NCI-H1092 (cell line): ENCODE results near the gene ABCA5.
"Not testable (repeated sequence)": the region's sequence is repeated elsewhere in the genome, so short reads cannot be mapped to it uniquely, and the experiment has no call there.

Source experiments
- DNase-seq: peaks from one replicate; lab custom pipeline; 2025; lab: John Stamatoyannopoulos, UW

ABCA5 gene

DNA sequence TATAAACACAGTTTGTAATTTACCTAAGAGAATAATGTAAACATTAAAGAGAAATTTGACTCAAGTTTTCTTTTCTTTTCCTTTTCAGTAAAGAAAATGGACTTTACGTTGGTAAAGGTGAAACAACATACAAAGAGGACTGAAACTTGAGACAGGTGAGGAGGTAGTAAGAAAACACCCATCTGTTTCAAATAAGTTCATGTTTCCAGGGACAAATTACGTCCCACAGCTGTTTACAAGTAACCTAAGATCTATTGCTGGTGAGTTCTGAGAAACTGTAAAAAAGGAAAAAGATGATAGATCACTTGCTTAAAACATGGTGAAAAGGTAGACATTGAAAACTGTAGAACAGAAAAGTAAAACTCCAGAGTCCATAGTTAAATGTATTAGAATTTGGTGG, 4.8 kb upstream of the ABCA5 start:
- DNase-seq = no peak

DNA sequence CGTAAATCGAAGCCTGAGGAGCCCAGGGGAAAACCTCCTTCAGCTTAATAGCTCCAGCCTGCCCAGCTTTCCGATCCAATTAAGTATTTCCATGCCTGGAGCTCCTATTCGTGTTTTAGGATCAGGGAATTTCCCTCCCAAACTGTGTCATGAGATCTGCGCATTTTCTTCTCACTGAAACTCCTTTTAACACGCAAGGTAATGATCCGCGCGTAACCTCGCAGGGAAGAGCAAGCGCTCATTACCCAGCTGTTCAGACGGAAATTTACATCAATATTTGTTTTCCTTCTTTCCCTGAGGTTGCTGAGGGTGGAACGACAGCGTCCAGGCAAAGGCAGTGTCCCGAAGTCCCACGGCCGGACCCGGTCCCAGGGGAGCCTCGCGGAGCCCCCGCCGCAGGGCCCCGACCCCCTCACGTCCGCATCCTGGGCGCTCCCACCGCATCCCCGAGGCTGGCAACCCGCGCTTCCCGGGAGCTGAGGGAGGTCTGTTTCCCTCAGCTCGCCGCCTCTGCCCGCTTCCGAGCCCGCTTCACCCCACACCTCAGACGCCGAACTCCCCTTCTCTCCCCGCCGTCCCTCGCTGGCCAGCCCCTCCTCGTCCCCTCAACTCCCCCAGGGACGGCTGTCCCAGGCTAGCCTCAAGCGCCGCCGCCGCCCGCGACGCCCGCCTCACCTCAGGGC, 415 bp downstream of the ABCA5 start:
- DNase-seq = peak; percentile 55

DNA sequence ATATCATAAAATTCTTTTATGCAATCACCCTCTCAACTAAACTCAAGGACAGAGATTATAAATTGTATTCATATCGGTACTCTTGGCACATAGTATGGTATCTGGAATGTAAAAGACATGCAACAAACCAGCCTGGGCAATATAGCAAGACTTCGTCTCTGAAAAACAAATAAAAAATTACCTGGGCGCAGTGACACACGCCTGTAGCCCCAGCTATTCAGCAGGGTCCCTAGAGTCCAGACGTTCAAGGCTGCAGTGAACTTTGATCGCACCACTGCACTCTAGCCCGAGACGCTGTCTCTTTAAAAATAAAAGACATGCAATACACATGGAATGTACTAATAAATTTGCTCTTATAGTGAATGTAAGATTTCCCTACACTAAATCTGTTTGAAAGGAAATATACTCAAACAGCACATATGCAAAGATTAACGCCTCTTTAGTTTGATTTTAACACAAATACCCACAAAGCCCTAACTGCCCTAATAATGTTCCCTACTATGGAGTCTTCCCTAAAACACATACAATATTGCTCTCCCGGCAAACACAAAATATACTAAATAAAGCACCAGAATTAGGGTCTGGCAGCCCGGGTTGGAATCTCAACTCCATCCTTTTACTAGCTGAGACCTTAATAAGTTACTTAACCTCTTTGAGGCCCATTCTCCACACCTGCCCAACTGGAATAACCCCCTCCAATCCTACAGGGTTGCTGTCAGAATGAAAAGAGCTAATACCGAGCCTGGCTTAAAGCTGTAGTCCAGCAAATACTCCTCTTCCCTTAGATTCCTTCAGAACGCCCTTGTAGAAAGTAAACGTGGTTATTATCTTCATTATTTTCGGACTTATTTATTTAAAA, 1.2 kb downstream of the ABCA5 start:
- DNase-seq = no peak

DNA sequence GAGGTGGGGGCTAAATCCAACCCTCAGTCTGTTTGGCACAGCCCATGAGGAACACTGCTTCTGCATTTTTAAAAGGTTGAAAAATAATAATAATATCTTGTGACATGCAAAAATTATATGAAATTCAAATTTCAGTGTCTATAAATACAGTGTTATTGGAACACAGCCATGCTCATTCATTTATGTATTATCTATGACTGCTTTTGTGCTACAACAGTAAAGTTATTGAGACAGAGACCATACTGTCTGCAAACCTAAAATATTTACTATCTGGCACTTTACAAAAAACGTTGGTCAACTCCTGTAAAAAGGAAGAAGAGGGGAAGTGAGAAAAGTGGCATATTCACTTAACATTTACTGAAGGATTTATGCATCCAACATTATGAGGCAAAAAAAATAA, 3.1 kb downstream of the ABCA5 start:
- no peak for DNase-seq

DNA sequence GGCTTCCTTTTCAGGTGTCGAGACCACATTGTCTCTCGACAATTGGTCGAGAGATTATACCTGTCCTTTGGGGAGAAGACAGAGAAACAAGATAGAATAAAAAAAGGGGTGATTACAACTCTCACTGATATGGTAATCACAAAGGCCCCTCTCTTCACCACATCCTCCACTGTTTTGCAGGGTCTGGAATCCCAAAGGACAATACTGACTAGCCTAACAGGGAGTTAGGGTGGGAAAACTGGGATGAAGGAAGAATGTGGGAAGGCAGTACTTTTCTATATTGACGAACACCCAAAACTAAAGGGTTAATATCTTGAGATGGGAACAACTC, 6.1 kb downstream of the ABCA5 start:
- DNase-seq = no peak

DNA sequence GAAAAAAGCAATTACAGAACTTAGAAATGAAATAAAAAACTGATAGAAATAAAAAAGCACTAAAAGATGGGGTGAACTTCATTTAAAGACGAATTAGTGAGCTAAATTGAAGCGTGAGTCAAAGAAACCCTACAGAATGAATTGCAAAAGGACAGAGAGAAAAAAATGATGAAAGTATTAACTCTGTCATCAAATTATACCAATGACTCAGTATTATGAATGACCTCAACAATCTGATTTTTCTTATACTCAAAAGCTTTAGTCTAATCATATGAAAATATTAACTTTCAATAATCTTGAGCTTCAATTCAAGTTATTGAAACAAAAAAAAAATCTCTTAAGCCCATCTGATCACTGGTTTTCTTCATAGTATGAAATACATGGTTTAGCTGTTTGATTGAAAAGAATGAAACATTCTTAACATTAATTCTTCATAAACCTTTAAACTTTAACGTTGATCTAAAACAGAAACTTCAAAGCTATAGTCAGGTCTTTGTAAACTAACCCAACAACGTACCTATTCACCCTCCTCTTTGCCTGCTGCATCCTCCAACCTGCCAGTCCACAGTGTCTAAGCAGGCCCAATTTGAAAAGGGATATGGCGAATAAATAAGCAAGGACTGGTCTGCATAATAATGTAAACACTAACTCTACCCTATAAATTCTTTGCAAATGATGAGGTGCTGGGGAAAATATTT, 6.6 kb downstream of the ABCA5 start:
- DNase-seq = no peak

DNA sequence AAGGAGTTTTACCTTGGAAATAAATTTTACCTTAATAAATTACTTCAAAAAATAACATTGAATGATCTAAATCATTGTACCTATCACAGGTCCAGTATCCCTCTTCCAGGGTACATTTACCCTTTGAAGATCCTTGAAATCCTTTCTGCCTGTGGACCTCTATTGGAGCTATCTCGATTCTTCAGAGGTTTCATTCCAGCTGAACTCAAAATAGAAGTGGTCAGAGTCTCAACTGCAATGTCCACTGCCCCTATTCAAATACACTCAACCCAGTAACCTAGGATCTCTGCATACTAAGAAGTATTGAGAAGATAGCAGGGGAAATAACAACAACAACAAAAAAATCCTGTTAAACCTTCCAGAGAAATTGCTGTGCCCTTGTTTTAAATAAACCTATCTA, 9.3 kb downstream of the ABCA5 start:
- no peak for DNase-seq

DNA sequence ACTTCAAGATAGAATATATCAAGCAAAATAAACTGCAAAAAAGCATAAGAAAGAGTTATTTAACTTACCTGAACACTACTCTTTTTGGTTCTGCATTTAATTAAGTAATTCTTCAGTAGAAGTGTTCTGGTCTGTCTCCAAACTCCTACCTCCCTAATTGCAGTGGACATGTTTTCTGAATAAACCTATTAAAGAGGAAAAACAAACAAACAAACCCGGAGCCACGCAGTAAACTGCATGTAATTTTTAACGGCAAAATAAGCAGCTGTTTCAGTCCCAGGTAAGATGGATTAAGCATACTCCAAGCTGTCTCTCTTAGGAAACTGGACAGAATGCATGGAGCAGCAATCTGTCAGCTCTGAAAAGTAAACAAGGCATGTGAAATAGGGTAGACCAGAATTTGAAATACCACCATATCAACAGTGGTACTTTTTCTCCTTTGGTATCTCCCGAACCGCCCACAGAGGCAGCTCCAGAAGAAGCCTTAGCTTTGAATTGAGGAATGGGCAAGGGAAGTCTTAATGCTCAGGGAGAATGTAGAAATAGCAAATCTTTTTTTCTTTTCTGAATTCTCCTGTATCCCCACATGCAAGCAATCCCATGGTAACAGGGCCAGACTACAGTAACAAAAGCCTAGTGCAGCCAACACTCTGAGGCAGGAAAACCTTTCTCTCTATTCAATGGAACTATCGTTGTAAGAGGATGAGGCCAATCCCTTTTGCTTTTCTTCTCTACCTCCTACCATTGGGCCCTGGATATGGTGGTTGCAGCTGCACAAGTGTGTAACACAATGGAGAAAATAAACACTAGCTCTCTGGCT, 12.5 kb downstream of the ABCA5 start:
- peak; percentile 68 for DNase-seq

DNA sequence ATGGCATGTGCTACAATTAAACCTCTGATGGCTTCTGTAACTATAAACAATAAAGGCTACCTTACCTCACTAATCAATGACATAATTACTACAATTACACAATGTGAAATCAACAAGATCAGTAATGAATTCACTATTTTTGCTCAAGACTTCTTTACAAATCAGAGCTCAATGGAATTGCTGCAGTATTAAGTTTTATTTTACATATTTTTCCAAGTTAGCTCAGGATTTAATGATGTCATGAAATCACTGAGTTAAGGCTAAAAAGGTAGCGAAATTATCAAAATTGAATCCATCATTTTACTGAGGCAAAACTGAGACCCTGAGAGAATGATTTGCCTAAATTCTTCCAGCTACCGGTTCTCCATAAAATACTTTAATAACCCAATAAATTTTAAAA, 21.8 kb downstream of the ABCA5 start:
- no peak for DNase-seq

DNA sequence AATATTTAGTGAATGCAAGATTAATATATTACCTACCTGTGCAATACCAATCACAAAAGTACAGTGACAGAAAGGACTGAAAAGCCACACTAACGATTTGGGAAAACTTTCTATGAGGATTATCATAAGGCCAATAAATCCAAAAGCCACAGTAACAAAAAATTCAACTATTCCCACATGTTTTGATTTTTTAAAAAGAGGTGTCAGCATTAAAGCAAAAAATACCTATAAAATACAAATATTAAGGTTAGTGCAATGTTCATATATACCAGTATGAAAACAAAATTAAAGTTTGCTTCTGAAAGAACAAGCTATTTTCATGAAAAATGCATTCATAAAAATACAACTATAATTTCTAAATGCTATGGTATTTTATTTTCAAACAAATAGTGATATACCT, 24.3 kb downstream of the ABCA5 start:
- DNase-seq = no peak

DNA sequence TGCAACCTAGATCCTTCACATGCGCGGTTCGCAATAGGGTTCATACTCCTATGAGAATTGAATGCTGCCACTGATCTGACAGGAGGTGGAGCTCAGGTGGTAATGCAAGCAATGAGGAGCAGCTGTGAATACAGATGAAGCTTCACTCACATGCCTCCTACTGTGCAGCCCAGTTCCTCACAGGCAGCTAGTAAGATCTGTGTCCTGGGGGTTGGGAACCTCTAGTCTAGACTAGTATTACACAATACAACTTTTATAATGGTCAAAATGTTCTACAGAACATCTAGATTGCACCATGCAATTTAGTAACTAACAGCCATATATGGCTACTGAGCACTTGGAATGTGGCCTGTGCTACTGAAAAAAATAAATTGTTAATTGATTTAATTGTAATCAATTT, 26.7 kb downstream of the ABCA5 start:
- DNase-seq = no peak

DNA sequence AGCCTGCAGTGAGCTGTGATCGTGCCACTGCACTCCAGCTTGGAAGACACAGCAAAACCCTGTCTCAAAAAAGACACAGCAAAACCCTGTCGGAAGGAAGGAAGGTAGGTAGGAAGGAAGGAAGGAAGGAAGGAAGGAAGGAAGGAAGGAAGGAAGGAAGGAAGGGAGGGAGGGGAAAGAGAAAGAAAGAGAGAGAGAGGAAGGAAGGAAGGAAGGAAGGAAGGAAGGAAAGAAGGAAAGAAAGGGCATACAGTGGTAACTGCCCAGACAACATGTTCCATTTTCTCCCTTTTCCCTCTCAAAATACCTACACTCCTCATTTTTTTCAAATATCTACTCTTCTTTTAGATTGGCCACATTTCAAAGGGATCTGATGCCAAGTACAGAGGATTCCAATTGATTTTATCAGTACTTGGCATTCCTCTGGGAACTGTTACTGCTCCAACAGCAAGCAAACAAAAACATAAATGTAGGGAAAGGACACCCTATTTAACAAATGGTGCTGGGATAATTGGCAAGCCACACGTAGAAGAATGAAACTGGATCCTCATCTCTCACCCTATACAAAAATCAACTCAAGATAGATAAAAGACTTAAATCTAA, 28.7 kb downstream of the ABCA5 start:
- not testable (repeated sequence) for DNase-seq

DNA sequence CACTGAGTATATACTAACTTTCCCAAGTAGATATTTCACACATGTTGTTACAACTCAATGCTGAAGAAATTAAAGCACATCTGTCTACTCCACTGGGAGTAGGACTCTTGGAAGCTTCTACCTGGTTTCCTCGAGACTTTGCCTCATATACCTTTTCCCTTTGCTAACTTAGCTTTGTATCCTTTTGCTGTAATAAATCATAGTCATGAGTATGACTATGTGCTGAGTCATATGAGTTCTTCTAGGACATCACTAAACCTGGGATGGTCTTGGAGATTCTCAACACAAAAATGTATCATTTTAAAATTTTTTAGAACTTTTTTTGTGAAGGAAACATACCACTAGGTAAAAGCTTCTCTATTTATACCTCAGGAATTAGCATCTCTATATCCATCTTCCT, 39.8 kb downstream of the ABCA5 start:
- no peak for DNase-seq

DNA sequence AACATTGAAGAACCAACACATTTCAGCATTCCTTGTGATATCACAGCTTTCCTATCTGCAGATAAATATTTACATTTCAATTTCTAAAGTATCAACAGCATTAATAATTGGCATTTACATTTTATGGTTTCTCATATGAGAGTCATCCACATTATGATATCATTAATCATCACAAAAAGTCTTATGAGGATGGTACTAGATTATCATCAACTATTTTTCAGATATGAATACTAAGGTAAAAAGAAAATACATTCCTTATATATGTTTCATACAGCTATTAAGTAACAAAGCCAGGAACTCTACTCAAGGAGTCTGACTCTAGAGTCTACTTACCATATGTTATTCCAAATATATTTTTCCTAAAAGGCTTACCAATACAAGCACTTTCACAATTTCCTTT, 40.7 kb downstream of the ABCA5 start:
- no peak for DNase-seq

DNA sequence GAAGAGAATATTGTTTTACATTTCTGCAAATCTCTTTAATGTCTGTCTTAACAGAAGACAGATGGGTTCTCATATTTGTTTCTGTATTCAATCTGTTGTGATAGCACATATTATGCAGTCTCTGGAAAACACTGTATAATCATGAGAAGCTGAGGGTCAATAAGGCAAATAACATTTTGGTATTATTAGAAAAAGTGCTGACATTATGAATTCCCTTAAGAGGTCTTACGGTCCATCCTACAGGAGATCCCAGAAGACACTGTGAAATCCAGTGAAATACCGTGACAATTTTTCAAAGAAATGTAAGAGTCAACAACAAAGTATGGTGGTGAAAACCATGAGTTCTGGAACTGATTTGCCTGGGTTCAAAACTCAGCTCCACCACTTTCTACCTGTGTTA, 42.3 kb downstream of the ABCA5 start:
- DNase-seq = no peak

DNA sequence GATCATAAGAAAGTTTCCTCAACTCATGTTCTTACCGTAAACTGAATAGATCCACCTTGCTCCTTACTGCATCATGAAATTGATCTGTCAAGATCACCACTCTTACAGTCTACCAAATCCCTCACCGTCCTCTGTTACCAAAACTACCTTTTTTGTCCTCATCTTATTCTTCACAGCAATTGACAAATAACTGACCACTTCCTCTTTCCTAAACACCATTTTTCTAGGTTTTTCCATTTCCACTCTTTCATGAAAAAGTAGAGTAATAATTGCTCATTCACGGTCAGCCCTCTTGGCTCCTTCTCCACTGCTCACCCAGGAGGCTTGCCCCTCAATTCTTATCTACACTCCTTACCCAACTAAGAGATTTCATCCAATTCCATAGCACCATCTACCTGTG, 44.9 kb downstream of the ABCA5 start:
- DNase-seq = no peak

DNA sequence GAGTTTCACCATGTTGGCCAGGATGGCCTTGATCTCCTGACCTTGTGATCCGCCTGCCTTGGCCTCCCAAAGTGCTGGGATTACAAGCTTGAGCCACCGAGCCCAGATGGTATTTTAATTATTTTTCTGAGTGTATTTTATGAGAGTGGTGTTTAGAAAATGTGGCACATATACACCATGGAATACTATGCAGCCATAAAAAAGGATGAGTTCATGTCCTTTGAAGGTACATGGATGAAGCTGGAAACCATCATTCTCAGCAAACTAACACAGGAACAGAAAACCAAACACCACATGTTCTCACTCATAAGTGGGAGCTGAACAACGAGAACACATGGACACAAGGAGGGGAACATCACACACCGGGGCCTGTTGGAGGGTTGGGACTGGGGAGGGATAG, 50.7 kb downstream of the ABCA5 start:
- DNase-seq = not testable (repeated sequence)

DNA sequence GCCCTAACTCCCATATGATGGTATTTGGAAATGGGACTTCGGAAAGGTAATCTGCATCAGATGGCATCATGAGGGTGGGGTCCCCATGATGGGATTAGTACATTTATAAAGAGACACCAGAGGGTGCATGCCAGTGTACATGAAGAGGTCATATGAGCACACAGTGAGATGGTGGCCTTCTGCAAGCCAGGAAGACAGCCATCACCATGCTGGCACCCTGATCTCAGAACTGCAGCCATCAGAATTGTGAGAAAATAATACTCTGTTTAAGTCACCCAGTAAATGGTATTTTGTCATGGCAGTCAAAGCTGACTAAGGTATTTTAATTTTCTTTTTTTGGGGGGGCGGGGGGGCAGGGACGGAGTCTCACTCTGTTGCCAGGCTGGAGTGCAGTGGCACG, 51.2 kb downstream of the ABCA5 start:
- DNase-seq = no peak

DNA sequence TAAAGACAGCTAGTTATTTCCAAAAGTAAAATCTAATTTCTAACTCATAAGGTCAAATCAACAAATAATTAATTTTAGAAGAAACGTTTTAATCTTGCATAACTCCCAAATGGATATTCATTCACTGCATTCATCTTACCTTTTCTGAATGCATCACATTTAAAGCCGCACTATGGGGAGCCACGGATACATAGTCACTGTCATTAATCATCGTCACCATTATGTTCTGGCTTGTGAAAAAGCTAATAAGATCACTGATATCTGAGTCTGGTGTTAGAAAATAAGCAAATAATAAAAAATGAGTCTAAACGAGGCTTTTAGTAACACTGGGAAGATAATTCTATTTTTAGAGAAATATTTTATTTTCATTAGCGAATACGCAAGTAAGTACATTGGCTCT, 55.9 kb downstream of the ABCA5 start:
- no peak for DNase-seq

DNA sequence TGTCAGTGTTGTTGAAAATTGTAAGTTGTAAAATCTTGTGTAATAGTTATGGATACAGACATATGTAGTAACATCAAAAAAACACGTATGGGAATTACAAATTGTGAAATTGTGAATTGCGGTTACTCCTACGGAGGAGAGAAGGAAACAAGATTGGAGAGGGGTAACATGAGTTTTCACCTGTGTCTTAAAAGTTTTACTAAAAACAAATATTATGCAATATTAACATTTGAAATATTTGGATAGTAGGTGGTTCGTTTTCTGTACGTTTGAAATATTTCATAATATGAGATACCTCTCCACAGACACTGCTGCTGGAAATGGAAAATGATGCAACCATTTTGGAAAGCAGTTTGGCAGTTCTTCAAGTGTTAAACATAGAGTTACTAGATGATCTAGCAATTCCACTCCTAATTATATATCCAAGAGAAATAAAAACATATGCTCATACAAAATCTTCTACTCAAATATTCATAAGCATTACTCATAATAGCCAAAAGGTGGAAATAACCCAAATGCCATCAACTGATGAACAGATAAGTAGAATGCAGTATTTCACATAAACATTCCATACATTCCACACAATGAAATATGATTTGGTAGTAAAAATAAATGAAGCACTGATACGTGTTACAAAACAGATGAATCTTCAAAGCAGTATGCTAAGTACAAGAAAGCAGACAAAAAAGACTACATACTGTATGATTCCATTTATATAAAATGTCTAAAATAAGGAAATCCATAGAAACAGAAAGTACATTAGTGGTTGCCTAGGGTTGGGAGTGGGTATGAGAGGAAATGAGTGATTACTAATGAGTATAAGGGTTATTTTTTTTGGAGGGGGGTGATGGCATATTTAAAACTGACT, 57.6 kb downstream of the ABCA5 start:
- no peak for DNase-seq

DNA sequence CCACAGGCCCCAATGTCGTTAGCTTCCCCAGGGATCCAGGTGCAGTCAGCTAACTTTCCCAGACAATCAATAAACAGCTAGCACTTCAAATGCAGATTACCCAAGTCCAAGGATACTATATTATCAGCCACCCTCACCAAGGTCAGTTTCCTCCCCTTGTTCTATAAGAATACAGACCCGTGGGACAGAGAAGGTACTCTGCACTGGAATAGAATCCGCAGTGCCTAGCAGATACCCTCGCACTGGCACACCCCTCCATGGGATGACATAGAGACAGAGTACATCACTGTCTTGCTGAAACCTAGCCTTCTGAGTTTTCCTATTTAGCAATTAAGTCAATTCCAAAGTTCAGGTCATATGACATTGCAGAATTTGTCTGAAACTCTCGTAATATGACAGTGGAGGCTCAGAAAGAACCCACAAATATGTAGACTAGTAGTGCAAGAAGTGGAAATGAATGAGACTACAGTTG, 58.4 kb downstream of the ABCA5 start:
- no peak for DNase-seq
